H1 (cell line): ENCODE measurements around the gene PLCL2.

Source experiments
- ATF2 ChIP-seq: IDR thresholded peaks from 2 replicates; pipeline ENCODE4 v1.6.1; 2012; ENCODE audit warnings: low read length, inconsistent platforms
- CREB1 ChIP-seq: IDR thresholded peaks from 2 replicates; pipeline ENCODE4 v1.6.1; 2012; ENCODE audit warnings: inconsistent platforms
- EZH2 ChIP-seq: fragments of 200-600 bp; sonication (generic); IDR thresholded peaks from 2 replicates; pipeline ENCODE4 v1.7.1; 2012; ENCODE audit warnings: low read depth, mild to moderate bottlenecking, moderate library complexity, low read length, inconsistent platforms; ENCODE audit not compliant: severe bottlenecking
- JUN ChIP-seq: IDR thresholded peaks from 2 replicates; pipeline ENCODE4 v1.6.1; 2011; ENCODE audit warnings: low read depth, mild to moderate bottlenecking, improper control_type of control experiment, low read length
- PHF8 ChIP-seq: fragments of 200-600 bp; sonication (generic); conservative IDR thresholded peaks from 2 replicates; pipeline ENCODE4 v1.7.1; 2012; ENCODE audit warnings: low read depth, mild to moderate bottlenecking, inconsistent platforms, low read length, moderate library complexity
- POLR2A ChIP-seq, 2 experiments: IDR thresholded peaks; 1 replicate in 1 of 2; 2 replicates in 1 of 2; pipeline ENCODE4 v1.6.1; 2011; ENCODE audit warnings: low read depth in 2 of 2, low read length in 2 of 2, mild to moderate bottlenecking in 2 of 2; ENCODE audit errors: control extremely low read depth in 1 of 2
- POLR2AphosphoS5 ChIP-seq: IDR thresholded peaks from 2 replicates; pipeline ENCODE4 v1.6.1; 2011; ENCODE audit warnings: low read depth, low read length
- SUZ12 ChIP-seq: fragments of 200-600 bp; sonication (generic); IDR thresholded peaks from 2 replicates; pipeline ENCODE4 v1.6.1; 2012; ENCODE audit warnings: mild to moderate bottlenecking, inconsistent platforms, low read length, moderate library complexity, mixed read lengths
- TCF12 ChIP-seq: IDR thresholded peaks from 2 replicates; pipeline ENCODE4 v1.6.1; 2011; ENCODE audit warnings: low read depth, mild to moderate bottlenecking, low read length
- TF ChIP-seq, protein P1 (sequence below), 3 experiments: IDR thresholded peaks; 1 replicate in 2 of 3; 2 replicates in 1 of 3; pipeline versions ENCODE4 v1.5.1 to v1.6.1; 2011; ENCODE audit warnings: low read length in 3 of 3, mild to moderate bottlenecking in 3 of 3, inconsistent platforms in 2 of 3, low read depth in 1 of 3, moderate library complexity in 1 of 3; ENCODE audit not compliant: insufficient read depth in 1 of 3; ENCODE audit errors: control extremely low read depth in 1 of 3
- TF ChIP-seq, protein P2 (sequence below): IDR thresholded peaks from 2 replicates; pipeline ENCODE4 v1.6.1; 2011; ENCODE audit warnings: low read length, improper control_type of control experiment

DNA sequence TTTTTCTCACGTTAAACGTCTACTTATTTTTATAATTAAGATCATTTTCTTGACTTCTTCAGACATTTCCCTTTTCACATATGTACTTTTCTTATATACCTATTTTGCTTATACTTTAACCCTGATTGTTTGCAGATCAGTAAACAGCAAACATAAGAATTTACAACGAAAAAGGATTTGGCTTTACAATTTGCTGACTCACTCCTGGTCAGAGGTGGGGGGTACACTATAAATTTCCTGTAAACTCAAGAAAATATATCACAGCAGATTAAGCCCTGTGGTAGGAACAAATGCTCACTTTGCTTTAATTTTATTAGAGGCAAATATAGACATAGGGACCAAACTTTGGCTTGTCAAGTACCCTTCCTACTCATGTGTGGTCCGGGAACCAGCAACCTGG is 185.0 kb downstream of the PLCL2 start:
- no peak for TF ChIP-seq SUZ12
- TF ChIP-seq, protein P1, sequence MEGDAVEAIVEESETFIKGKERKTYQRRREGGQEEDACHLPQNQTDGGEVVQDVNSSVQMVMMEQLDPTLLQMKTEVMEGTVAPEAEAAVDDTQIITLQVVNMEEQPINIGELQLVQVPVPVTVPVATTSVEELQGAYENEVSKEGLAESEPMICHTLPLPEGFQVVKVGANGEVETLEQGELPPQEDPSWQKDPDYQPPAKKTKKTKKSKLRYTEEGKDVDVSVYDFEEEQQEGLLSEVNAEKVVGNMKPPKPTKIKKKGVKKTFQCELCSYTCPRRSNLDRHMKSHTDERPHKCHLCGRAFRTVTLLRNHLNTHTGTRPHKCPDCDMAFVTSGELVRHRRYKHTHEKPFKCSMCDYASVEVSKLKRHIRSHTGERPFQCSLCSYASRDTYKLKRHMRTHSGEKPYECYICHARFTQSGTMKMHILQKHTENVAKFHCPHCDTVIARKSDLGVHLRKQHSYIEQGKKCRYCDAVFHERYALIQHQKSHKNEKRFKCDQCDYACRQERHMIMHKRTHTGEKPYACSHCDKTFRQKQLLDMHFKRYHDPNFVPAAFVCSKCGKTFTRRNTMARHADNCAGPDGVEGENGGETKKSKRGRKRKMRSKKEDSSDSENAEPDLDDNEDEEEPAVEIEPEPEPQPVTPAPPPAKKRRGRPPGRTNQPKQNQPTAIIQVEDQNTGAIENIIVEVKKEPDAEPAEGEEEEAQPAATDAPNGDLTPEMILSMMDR (IDR thresholded peaks at IDR 0.05; ENCODE audit: control extremely low read depth in 1 of 3, insufficient read depth in 1 of 3, low read depth in 1 of 3, low read length in 3 of 3): no peak
- TF ChIP-seq TCF12: no peak
- no peak for TF ChIP-seq POLR2A (IDR thresholded peaks at IDR 0.05; ENCODE audit: control extremely low read depth in 1 of 2, low read depth in 2 of 2, low read length in 2 of 2)
- no peak for TF ChIP-seq EZH2
- no peak for TF ChIP-seq POLR2AphosphoS5
- TF ChIP-seq PHF8: no peak
- TF ChIP-seq, protein P2, sequence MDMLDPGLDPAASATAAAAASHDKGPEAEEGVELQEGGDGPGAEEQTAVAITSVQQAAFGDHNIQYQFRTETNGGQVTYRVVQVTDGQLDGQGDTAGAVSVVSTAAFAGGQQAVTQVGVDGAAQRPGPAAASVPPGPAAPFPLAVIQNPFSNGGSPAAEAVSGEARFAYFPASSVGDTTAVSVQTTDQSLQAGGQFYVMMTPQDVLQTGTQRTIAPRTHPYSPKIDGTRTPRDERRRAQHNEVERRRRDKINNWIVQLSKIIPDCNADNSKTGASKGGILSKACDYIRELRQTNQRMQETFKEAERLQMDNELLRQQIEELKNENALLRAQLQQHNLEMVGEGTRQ: no peak
- TF ChIP-seq ATF2: no peak
- TF ChIP-seq CREB1: no peak
- no peak for TF ChIP-seq JUN
